NCI-H2107 (cell line): ENCODE data around the gene PSMC6.

Source experiments
- DNase-seq: peaks from one replicate; lab custom pipeline; 2025; lab: John Stamatoyannopoulos, UW

PSMC6 gene

DNA sequence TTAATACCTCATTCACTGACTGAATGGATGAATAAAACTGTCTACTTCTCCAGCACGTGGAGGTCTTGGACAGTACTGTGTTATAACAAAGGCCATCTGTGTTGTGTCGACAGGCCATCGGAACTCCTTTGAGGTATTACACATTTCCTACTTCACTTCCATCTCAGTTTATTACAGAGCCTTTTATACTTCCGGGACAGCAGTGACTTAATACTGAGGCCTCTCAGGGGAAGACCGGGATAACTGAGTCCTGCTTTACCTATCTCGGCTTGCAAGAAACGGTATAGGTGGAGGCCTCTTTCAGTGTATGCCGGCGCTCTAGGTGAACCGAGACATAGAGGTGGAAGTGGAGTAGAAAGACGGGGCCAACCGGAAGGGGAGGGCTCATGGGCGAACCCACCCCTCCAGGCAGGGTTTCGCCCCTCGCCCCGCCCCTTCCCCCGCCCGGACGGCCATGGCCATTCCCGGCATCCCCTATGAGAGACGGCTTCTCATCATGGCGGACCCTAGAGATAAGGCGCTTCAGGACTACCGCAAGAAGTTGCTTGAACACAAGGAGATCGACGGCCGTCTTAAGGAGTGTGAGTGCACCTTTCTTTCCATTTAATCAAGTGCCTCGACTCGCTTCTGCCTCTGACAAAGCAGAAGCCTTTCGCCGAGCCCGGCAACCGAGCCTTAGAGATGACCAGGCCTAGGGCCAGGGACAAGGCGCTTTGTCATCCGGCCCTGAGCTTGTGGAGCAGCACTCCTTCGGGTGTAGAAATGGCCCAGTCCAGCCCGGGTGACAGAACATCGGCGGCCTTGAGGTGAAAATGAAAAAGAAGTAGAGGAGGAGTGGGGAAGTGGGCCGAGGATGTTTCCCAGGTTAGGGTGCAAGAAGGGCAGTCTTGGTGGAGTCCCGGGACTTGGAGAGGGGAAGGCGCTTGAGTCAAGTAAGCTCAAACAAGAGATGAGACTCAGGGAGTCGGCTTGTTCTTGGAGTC is at the start of gene PSMC6:
PSMC6 (plus strand) TSS at position 477 of the 983 bp plus-strand sequence; CDS start at position 497, 20 bp downstream.
- DNase-seq, result peak; percentile 96

DNA sequence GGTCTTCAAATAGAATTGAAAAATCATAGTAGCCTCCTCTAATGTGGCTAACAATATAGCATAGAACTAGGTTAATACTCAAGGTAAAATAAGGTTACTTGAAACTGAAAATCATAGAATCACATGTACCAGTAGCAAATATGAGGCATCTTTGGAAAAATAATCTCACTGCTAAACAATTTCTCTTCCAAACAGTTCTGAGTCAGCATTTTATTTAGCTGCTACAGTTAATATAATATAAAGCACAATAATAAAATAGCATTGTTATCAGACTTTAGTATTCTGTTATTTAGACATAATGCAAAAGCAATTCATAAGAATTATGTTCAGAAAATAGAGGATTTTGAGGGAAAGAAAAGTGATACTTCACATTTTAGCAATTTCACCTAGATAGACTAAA is 46.7 kb upstream of the PSMC6 start:
- no peak for DNase-seq

DNA sequence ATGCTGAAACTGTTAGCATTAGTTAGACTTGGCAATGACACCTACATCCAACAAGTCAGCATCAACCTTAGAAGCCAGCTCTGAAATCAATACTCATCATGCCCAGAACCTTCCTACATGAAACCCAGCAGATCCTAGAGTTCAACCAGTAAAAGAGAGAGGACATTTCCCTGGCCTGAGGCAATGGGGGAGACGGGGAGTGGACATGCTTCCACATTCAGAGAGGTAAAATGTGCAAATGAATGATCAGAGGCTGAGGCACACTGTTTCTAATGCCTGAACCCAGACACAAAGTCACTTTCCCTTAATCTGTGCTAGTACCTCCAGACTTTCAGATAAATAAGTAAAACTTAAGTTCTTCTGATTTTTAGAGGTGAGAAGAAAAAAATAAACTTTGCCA is 46.2 kb upstream of the PSMC6 start:
- DNase-seq, result no peak

DNA sequence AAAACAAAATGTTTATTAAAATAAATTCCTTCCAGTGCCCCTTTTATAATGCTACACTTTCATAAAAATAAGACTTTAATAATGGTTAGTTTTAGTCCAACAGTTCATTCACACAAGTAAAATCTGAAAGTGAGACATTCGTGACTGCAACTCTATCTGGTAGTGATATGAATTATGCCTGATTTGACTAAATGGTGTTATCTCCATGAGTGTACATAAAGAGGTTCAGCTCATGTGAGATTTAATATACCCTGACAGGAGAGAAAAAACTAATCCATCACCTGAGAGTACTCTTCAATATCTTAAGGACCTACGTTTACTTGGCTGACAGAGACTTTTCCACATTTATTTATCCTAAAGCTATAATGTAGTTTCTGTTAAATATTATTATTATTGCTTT is 45.7 kb upstream of the PSMC6 start:
- DNase-seq, result no peak

DNA sequence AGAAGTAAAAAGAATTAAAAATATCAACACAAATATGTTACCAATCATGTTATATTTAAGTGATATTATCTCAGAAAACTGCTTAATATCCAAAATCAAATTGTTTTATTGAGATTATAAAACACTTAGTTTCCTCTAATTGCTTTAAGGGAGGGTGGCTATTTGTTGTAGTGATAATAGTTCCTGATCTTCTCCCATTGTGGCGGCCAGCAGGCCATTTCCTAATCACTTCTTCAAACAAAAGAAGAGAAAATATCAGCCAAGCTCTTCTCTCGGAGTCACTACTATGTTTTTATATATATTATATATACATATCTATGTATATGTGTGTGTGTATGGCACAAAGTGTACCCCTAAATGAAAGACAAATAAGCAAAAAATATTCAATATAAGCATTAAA is 43.1 kb upstream of the PSMC6 start:
- DNase-seq, result no peak

DNA sequence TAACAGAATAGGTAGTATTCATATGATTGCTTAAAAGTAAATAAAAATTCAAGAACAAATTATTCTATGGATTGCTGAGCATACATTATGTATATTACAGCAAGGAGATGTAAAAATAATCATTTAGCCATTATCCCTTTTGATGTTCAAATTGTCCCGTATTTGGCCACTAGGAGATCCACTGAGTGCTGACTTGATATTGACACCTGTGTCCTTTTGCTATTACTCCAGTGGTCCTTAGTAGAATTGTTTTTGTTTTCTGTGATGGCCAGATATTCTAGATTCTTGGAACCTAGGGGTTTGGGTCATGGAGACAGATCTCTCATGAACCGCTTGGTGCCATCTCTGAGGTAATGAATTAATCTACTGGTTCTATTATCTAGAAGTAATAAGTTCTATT is 28.4 kb upstream of the PSMC6 start:
- DNase-seq, result no peak

DNA sequence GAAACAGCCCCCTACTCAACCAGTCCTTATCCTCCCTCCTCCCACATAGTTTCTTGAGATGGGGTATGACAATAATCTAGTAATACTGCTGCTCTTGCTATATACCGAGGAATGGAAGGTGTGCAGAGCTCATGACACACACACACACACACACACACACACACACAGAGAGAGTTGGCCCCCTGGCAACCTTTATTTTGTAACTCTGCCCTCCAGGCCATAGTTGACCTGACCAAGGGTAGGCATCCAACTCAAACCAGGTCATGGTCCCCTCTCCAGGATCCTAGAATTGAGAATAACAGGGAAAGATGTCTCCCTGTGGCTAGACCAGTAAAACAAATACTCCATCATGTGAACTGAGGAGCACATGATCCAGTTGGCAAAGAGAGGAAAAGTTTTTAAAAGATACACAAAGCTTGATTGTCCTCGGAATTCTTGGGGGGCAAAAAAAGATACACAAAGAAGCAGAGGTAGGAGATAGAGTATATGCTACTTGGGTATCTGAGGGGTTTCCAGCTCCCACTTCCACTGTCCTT is 22.9 kb upstream of the PSMC6 start:
- no peak for DNase-seq

DNA sequence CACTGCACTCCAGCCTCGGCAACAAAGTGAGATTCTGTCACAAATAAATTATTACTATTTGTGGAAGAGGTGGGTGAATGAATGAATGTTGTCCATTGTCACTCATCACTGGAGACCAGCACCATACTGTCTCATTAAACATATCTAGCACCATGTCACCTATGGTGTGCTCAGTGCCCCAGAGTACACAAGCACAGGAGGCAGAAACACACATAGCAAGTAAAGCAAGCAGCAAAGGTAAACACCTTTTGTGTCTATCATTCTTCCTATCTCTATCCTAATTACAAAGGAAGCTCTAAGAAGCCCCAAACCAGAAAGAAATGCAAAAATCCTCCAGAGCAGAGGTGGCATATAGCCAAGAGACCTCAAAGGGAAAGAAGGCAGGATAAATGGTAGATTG is 20.8 kb upstream of the PSMC6 start:
- no peak for DNase-seq

DNA sequence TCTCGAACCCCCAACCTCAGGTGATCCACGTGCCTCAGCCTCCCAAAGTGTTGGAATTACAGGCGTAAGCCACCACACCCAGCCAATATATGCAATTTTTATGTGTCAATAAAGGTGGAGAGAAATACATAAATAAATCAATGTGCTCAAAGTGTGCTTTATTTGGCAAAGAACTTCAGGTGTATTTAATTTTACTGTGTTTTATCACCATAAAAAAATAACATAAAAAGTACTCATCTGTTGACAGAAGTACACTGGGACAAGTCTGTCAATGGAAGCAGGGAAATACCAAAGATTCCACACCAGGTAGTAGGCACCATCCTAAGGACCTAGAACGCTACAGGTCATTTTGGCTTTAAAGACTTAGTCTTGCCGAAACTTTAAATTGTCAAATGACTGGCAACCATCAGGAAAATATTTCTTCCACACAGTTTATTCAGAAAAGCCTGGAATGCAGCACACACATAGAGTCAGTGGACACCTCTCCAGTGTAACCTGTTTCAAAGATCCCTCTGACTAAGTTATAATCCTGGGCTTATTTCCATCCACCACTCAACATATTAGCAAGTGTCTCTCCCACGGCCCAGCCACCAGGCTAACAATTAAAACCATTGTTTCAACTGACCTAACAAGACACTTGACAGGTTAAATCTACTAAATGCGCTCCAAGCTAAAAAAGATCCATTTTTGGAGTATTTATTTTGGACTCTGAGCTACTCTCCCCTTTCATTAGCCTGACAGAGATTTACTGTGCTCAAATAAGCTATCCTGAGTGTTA is 15.8 kb upstream of the PSMC6 start:
- no peak for DNase-seq

DNA sequence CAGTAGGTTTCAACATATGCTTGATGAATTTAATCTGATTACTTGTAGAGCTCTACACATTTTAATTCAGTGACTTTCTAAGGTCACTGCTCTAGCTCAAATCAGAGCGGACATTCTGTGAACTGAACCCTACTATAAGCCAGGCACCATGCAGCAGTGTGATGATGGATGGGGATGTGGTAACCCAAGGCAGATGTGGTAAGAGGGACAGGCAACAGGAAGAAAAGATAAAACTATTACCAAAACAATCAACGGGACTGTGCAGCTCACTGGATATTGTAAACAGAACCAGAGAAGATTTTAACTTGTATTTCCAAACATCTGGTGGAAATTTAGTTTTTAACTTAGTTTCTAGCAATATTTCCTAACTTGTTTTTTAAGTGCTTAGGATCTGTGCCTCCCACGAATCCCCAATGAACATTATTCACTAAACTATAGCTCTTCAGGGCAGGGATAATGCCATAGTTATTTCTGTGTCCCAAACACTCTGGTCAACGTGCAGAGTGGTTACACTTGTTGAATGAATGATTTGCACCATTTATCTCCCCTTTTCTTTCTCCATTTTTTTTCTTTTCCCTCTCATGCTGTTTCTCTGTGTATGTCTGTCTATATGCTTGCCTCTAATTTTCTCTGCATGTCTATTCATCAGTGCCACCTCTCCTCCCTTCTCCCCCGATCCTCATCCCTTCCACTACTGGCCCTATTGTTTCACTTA is 14.6 kb upstream of the PSMC6 start:
- no peak for DNase-seq

DNA sequence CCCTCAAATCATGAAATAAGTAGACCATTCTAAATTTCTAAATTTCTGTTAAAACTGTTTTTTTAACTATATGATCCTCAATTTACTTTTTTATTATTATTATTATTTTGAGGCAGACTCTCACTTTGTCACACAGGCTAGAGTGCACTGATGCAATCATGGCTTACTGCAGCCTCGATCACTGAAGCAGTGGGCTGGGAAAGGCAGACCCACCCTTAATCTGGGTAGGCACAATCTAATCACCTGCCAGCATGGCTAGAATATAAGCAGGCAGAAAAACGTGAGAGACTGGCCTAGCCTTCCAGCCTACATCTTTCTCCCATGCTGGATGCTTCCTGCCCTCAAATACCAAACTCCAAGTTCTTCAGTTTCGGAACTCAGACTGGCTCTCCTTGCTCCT is 14.0 kb upstream of the PSMC6 start:
- no peak for DNase-seq

DNA sequence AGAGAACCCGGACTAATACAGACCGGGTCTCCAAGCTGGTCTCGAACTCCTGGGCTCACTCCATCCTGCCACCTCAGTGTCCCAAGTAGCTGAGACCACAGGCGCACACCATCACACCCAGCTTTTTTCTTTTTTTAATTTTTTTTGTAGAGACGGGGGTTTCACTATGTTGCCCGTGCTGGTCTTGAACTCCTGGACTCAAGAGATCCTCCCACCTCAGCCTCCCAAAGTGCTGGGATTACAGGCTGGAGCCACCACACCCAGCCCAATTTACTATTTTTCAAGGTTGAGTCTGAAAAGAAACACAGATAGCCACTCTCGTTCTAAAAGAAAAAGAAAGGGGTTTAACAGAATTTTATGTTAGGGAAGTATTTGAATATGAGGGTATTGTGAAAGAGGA is 13.5 kb upstream of the PSMC6 start:
- DNase-seq, result no peak

DNA sequence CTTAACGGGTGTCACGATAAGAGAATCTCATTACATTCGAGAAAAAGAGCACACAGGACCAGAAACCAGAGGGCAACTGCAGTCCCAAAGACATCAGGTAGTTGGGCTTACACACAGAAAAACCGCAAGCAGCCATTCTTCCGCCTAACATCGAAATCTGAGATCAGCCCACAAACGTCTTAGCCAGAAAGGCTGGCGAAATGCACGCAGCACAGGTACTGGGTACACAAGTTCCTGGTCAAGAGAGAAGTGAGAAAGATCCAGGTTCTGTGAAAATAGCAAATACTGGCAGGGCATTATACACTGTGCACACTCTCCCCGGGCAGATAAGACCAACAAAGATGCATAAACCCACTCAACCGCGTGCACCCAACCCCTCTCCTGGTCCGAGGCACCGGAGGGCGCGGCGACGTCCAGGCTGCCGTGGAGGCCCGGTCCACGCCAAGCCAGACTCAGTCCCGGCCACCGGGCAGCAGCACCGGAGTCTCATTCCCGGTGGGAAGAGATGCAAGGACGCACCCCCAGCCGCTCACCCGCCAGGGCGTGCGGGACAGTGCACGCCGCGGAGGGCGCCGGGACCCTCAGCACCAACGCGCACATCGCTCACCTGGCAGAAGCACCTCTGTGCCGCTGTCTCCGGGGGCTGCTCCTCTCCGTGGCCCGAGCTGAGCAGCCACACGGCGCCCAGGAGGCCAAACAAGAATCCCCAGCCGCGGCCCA is 12.1 kb upstream of the PSMC6 start:
- peak; percentile 40 for DNase-seq

DNA sequence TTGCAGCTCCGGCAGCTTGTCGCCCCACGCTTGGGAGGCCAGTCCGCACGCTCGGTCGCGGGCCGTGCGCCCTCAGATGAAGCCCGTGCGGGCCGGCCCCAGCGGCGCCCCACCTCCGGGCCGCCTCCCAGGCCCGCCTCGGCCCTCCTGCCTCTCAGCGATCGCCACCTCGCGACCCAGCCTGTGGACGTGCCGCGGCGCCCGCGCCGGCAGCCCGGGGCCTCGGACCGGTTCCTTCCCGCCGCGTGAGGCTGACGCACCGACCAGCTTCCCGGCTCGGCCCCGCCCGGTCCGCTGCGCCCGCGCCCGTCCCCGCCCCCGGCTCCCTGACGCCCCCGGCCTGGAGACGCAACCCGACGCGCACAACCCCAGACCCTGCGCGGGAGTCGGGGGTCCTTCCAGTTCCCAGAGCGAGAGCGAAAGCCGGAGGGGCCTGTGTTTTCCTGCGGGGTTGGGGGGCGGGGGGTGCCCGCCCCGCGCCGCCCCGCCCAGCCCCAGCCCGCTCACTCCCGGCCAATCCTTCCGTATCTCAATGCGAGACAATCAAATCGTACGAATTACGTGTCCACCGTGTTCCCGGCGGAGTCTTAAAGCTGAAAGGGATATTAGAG is 11.4 kb upstream of the PSMC6 start, which contains the start of gene ERO1A:
ERO1A (minus strand) TSS at position 78 of the 611 bp plus-strand sequence; CDS start at position 1, 77 bp downstream.
- DNase-seq, result peak; percentile 81

DNA sequence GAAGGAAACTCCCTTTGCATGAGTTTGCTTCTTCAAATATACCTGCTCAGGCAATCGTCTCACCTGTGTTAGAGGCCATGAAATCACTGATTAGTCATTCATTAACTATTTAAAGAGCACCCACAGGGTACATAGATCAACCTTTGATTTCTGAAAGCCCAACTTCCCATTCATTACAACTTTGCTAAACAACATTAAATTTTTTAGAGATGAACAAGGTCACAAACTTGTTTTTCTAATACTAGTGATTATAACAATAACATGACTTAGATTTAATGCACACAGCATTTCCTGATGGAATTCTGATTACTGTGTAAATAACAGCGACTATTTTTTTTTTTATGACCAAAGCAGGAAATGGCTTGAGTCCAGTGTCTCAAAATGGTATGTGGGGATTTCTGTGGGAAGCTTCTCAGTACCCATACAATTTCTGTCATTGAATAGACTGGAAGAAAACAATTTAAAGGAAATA is 6.3 kb upstream of the PSMC6 start:
- no peak for DNase-seq

DNA sequence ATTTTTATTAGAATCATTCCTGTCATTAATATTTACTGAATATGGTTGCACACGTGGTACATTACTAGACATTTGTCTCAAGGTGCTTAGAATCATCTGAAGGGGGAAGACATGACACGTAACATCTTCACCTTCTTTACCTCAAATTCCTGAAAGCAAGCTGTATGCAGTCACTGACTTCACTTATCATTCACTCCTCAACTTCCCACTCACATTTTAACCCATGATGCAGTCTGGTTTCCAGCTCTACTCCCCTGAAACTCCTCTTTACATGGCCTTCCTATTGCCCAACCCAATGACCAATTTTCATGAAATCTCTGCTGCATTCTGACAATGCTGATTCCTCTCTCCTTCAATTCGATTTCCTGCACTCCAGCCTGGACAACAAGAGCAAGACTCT is 5.8 kb upstream of the PSMC6 start:
- no peak for DNase-seq

DNA sequence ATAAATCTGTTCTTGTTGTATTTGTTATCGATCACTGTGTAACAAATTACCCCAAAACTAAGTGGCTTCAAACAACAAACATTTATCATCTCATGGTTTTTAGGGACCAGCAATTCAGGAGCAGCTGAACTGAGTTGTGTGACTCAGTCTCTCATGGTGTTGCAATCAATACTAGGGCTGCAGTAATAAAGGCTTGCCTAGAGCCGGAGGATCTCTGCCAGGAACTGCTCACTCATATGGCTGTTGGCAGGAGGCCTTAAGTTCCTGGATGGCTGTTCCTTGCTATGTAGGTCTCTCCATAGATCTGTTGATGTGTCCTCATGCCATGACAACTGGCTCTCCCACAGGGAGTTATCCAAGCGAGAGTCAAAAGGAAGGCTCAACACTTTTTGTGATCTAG is 3.8 kb upstream of the PSMC6 start:
- DNase-seq, result no peak

DNA sequence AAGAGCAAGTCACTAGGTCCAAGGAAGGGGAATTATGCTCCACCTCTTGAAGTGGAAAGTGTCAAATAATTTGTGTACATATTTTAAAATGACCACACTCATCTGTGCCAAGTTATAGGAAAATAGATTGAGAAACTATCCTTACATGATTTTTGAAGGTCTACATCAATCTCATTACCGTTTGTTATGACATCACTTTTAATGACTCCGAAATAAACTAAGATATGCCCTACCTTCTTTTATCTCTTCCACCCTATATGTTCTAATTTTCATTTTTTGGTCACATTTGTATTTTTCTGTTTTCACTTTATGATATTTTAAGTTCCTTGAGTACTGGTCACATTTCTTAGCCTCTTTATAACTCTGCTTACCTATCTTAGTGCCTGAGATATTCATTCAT is 3.3 kb upstream of the PSMC6 start:
- DNase-seq, result no peak

DNA sequence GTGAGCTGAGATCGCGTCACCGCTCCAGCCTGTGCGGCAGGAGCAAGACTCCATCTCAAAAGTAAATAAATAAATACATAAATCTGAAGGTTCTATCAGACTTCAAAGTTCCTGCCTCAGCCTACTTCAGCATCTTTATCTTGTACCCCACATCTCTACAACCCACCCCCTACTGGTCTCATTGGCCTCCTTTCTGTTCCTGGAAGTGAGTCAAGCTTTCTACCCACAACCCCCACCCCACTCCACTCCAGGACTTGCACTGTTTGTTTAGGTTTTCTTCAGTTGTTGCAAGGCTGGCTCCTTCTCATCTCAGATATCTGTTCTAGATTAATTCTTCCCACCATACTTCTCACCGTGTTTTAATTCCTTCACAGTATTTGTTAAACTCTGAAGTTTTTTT is 714 bp upstream of the PSMC6 start:
- DNase-seq, result no peak

DNA sequence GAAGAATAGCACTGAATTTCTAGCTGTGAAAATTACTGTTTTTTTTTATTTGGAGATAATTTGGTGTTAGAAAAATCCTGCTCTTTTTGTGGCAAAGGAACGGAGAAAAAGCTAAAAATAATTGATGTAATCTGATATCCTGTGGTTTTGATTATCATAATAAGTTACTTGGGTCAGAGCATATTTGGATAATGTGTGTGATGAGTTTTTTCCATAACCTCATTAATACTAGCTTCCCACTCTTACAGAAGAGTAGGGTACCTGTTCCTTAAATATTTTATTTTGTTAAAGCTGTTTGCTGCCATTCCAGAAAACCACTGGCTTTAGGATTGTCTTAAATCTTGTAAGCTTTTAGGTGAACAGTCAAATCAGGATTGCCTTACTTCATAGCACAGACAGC is 4.7 kb downstream of the PSMC6 start:
- DNase-seq, result no peak

DNA sequence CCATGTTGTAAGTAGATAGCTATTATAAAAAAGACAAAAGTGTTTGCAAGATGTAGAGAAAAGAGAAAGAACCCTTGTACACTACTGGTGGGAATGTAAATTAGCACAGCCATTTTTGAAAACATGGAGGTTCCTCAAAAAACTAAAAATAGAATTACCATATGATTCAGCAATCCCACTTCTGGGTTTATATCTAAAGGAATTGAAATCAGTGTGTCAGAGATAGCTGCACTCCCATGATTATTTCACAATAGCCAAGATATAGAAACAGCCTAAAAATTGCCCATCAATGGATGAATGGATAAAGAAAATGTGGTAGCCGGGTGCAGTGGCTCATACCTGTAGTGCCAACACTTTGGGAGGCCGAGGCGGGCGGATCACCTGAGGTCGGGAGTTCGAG is 9.2 kb downstream of the PSMC6 start:
- DNase-seq, result no peak
